GM12874 (cell line): ENCODE results near the gene MKRN3.

Experiments used
- CTCF ChIP-seq: IDR thresholded peaks from 2 replicates; pipeline ENCODE4 v1.5.1; 2011; ENCODE audit warnings: low read depth, mild to moderate bottlenecking, control low read depth, low read length, moderate library complexity; ENCODE audit not compliant: insufficient read depth

Gene MKRN3

DNA sequence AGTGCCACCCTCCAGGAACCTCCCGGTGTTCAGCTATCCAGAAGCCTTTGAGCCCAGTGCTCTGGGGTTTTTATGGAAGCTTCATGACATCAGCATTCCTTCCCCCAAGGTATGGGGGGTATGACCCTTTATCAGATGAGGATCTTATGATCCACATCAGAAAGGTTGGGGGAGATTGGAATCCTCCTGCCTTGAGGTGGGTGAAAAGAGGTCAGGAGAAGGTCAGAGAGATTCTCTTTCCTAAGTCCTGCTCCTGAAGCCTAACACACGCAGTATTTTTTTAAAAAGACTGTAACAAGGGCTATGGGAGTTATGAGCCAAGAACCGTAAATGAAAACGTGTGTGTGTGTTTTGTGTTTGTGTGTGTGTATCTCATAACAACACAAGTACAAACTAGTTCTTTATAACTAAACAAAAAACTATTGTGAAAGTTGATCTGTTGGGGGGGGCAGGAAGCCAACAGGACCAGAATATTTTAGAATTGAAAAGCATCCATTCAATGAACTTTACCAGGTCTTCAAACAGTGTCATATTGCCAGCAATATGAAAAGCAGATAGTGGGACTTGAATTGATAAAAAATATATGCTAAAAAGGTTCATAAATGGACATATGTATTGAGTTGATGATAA lies 13.2 kb downstream of the MKRN3 start:
- TF ChIP-seq CTCF = no peak

- no peak for TF ChIP-seq CTCF
These were observed 22.8 kb downstream of the MKRN3 start for GRCh38 chr15:23588268-23588667.

DNA sequence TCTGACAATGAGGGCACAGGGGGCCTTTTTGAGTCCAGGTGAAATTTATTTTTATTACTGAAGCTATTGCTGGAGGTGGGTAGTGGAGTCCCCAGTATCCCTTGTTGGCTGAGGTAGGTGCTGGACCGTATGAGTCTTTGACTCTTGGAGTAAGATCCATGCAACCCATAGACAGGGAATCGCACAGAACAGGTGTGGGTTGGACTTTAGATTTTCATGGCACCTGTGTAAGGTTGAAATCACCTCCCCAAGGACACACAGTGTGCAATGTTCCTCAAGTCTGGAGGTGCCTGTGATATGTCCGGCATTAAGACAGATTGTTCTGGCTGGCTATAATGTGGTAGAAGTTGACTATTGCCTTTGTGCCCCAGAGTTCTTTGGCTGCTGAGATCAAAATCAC lies 23.5 kb downstream of the MKRN3 start:
- TF ChIP-seq CTCF = no peak

DNA sequence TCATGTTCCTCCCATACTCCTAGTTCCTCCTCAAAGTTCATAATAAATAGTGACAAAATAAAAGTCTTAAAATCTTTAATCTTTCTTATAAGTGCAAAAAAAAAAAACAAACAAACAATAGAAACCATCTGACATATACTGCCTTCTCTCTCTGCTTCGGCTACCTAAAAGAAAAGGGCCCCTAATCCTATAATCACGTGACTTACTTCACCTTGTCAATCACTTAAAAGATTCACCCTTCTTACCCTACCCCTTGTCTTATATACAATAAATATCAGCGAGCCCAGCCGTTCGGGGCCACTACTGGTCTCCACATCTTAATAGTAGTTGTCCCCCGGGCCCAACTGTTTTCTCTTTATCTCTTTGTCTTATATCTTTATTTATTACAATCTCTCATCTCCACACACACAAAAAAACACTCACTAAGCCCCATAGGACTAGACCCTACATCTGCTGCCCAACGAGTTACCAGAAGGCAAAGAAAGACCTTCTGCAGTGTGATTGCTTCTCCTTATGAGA lies 28.8 kb downstream of the MKRN3 start:
- no peak for TF ChIP-seq CTCF

DNA sequence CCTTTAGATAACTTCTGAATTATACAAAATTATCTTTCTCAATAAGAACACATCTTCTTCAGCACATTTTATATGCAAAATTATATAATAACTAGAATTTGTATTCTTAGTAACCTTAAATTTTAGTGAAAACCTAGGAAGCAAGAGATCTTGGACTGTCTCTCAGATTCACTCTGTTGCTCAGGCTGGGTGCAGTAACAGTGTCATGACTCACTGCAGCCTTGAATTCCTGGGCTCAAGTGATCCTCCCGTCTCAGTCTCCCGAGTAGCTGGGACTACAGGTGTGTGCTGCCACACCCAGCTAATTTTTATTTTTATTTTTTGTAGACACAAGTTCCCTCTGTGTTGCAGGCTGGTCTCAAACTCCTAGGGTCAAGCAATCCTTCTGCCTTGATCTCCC lies 29.9 kb downstream of the MKRN3 start:
- TF ChIP-seq CTCF = no peak

GRCh38 chr15:23596736-23597135 lies 31.3 kb downstream of the MKRN3 start:
- TF ChIP-seq CTCF = no peak

DNA sequence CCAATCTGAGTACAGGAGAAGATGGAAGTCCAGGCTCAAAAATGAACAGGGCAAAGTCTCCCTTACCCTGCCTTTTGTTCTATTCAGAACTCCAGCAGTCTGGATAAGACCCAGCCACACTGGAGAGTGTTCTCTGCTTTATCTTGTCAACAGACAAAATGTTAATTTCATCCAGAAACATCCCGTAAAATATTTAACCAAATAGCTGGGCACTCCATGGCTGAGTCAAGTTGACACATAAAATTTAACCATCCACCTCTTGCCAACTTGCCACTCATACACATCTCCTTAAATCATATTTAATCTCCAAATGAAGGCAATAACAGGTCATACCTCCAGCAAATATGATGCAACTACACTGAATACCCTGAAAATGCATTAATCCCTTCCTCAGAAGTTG lies 33.6 kb downstream of the MKRN3 start:
- no peak for TF ChIP-seq CTCF
